GM18951 (cell line): Measurements from ENCODE around the gene PPP2R2C.

Experiments used
- POLR2A ChIP-seq: IDR thresholded peaks from 4 replicates; pipeline ENCODE4 v1.6.1; 2011; ENCODE audit warnings: mild to moderate bottlenecking; ENCODE audit not compliant: insufficient read length, insufficient read depth; ENCODE audit errors: extremely low read depth
- in situ Hi-C: fragments of 300-500 bp; cut with MboI; formaldehyde crosslinking; loops from one replicate; pipeline ENCODE4 v1.12.0; 2022; ENCODE audit warnings: low sequenced_read_pairs, mixed read lengths, inconsistent platforms; ENCODE audit not compliant: unreplicated experiment

Gene PPP2R2C

DNA sequence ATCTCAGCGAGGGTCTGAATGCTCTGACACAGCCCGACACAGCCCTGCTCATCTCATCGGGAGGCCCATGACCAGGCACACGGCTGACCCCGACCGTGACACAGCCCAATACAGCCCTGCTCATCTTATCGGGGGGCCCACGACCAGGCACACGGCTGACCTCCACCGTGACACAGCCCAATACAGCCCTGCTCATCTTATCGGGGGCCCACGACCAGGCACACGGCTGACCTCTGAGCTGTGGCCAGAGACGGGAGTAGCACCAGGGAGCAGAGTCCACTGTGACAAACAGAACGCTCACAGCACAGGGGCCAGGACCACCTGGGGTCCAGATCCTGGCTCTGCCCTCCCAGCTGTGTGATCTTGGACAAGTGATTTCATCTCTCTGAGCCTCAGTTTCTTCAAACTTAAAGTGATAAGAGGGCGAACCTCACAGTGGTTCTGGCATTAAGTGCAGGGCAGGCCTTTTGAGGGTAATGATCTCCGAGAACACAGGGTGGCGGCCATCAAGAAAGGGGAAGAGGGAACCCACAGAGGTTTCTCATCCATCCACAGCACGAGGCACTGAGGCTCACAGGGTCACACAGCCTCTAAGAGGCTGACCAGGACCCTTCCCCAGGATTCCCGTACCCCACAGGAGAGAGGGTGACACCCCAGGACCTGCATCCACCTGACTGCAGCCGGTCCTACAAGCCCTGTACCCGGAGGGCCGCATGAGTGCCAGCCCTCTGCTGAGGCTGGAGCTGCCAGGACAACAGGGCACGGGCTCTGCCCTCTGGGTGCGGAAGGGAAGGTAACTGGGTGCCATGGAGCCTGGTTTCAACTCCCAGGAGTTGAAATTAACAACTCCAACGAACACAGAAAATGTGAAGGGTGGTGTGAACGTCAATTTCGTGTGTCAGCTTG, 142.7 kb downstream of the PPP2R2C start:
- no peak for TF ChIP-seq POLR2A
- in situ Hi-C loops = no loop called here

DNA sequence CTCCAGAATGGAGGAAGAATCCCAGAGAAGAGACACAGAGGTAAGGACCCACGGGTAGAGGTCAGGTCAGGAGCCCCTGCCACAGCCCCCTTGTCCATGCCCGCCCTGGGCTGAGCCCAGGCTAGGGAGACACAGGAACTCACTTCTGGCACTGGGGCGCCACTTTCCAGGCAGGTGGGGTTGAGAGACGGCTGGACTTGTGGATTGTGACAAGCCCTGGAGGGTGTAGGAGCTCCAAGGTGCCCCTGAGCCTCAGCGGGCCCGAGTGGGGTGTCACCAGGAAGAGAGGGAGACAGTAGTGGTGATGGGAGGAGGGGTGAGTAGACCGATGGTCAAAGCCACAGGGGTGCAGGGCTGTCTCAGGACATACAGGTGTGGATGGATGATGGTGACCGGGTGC, 143.9 kb downstream of the PPP2R2C start:
- in situ Hi-C loops = no loop called here
- TF ChIP-seq POLR2A = no peak

DNA sequence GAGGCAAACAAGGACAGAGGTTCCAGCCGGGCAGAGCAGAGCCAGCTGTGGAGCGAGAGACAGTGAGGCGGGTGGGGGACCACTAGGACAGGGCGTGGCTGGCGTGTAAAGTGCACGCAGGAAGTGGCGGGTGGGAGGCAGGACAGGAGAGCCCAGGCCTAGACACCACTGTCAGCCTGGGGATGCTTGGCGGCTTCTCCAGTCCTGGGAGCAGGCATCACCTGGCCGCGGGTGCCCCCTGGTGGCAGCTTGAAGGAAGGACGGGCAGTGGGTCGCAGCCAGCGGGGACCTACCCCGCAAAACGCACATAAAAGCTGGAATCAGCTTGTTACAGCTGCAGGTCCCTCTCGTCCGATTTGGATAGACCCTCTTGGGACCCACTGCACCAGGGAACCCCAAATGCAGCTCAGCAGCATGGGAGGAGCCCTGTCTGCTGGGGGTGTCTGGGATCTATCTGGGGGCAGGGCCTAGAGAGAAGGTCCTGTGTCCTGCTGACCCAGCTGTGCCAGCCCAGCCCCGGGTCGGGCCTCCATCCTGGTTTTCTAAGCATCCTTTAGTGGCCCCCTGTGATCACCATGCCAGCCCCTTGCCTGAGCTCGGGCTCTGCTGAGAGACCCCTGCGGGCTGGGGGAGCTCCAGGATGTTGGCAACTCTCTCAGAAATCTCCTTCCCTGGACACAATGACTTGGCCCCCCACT, 145.0 kb downstream of the PPP2R2C start:
- TF ChIP-seq POLR2A = no peak
- in situ Hi-C loops = no loop called here

DNA sequence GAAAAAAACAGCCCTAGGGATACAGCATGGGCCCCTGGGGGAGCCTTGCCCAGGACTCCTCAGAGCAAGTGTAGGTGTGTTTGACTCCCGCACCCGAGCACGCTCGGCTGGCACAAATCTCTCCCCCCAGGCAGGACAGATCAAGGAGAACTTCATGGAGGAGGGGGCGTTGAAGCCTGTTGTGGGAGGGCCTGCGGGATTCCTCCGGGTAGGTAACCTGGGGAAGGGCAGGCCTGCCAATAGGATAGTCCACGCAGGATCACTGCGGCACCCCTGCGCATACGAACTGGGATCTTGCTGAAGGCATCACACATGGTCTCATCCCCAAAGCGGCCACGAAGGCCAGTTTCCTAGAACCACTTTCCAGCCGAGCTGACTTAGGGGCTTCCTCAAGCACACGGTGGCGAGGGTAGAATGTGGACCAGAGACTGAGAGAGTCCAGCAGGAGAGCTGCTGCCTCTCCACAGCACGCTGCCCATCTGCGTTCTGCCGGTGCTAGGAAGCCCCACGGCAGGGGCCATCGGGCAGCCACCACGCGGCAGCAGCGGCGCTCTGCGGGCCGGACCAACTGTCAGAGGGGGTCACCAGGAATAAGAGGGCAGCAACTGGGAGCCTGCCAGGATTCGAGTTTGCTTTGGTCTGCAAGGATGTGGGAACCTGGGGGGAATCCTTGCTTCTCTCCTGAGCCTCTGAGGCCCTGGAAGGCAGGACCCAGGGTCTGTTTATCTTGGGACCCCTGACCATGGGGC, 145.9 kb downstream of the PPP2R2C start:
- in situ Hi-C loops = no loop called here
- no peak for TF ChIP-seq POLR2A

DNA sequence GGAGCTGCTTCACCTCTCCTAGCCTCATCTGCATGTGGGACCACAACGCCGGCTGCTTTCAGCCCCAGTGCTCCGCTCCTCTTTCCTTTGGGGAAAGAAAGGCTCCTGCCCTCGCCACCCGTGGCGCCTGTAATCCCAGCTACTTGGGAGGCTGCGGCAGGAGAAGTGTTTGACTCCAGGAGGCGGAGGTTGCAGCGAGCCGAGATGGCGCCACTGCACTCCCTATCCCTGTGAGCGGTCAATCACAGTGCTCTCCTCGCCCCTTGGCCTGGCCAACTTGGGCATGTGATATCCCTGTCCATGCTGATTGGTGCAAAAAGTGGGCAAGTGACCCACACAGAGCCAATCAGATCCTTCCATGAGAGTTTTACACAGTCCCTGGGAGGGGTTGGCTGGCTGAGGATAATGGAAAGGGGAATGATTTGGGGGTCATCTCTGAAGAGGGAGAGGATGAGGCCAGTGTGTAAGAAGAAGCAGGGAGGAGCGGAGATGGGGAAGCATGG, 146.6 kb downstream of the PPP2R2C start:
- TF ChIP-seq POLR2A = no peak
- in situ Hi-C loops = no loop called here

DNA sequence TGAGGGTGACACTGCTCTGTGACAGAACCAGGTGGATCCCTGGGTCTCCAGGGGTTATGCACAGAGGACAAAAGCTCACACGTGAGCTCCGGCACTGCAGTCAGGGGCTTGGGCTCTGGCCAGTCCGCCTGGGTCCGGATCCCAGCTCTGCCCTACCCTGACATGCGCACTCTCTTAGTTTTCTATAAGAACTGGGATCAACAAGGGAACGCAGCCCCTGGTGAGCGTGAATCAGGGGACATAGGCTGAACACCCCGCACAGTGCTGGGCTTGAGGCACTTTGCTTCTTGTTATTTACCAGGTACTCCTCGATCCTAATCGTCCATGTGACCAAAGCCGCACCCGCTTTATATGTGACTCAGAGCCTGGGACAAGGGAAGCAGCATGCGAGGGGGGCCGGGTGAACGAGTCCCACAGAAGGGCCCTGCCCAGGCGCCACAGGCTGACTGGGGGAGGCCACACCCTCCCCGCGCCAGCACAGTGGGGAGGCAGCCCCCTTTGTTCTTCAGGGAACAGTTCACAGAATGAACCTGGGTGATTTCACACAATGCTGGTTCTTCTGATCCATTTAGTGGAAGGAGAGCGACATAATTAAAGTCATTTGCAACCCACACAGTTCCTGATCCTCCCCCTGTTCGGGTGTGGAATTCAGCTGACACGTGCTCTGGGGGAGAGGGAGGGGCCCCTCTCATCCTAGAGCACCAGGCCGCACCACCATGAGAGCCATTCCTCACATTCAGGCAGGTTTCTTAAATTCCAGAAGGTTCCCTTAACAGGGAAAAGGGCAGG, 147.2 kb downstream of the PPP2R2C start:
- TF ChIP-seq POLR2A = no peak
- in situ Hi-C loops = no loop called here

DNA sequence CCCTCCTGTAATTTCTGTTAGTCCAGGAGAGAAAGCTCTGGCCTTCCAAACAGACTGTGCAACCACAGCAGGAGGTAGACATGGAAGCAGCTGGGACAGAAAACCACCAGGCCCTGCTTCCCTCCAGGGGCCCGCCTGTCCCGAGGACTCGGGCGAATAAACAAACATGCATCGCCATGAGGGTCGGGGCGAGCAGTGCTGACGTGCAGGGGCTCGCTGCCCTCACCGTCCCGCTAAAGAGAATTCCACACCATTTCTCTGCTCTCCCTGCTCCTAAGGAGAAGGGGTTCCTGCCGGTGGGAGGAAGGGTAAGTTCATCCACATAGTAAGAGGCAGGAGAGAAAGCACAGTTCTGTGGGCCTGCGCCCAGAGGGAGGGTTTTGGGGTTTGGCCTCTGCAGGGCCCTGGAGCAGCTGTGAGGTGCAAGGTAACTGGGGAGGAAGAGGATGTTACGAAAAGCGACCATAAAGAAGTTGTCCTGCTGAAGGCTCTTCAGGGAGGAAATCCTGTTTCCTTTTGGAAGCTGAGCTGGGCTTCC, 147.9 kb downstream of the PPP2R2C start:
- in situ Hi-C loops = no loop called here

DNA sequence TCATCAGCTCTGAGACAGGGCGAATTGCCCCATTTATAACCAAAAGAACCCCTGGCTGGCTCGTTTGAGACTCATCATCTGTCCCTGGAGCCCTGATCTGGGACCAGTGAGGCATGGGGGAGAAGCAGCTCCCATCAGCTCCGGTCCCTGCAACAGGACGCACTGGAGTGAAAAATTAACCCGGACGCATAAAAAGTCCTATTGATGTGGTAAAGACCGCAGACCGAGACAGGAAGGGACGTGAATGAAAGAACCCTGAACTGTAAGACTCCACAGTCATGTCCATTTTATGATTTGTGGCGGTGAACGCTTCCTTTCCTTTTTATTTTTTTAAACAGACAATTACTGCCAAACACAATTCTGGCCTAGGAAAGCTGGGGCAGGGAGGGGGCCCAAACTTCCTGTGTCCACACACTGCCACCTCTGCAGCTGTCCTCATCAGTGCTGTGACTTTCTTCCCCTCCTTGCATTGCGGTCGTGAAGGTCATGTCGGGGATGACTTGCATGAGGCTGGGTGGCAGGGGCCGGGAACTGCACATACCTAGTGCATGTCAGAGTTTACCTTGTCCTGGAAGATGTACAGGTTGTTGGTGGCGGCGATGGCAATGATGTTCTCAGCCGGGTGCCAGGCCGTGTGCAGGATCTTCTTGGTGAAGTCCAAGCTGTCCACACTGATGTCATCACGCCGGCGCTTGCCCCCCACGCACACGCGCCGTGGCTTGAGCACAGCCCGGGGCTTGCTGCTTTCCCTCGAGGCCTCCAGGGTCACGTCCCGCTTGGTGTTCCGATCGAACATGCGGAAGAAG, 149.4 kb downstream of the PPP2R2C start:
- in situ Hi-C loops = no loop called here
- TF ChIP-seq POLR2A = no peak

More for the DNA sequence above, 147.9 kb downstream of the PPP2R2C start:
- no peak for TF ChIP-seq POLR2A

DNA sequence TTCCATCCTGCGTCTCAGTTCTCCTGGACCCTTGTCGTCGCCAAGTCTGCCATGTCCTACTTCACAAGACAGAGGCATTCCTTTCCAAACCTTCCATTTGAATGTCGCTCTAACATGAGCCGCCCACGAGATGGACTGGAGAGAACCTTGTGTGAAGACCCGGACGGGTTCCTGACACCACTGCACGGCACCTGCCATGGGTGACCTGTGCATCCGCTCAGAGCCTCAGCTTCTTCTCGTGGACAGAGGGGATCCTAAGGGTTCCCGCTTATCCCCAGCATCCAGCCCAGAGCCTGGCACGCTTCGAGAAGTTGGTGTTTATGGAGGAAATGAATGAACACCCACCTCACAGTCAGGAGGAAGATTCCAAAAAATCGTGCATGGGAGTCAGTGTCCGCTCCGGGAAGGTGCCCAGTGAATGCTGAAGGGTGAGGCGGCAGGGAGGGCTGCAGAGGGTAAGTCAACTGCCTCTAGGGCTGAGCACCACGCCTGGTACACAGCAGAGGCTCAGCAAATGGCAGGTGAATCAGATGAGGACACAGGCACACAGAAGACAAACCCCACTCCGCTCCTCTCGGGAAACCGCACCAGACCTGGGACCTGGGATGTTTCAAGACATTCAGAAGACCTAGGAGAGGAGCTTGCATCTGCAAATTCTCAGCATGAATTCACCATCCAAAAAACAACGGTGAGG, 150.2 kb downstream of the PPP2R2C start:
- in situ Hi-C loops = no loop called here

DNA sequence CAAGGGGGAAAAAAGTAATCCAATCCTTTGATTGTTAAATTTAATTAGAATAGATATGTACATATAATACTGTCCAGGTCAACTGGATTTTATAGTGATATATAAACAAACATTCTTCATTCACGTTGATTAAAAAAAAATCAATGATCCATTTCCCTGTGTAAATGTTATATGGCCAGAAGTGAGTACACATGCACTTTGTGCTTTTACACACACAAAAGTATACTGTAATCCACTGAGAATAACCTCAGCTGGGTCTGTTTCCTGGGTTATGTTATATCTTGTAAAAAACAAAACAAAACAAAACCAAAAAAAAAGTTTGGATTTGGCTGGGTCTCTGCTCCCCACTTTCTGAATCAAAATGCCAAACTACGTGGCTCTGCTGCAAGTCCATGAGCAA, 151.1 kb downstream of the PPP2R2C start:
- TF ChIP-seq POLR2A = no peak
- in situ Hi-C loops = no loop called here

More for the DNA sequence above, 150.2 kb downstream of the PPP2R2C start:
- TF ChIP-seq POLR2A = no peak

DNA sequence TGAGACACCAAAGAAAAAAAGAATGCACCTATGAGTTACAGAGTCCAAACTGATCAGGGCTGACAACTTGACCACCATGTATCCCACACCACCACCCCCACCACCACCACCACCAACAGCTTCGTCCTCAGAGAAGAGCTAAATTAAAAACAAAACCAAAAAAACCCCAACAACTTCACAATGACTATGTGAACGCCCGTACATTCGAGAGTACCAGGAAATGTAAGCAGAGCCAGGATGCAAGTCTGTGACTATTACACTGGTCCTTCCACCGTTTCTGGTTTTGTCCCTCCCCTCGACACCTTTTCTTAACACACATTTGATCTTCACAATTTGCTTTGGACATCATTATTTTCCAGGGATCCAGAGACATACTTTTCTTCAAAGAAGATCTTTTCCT, 151.8 kb downstream of the PPP2R2C start:
- TF ChIP-seq POLR2A = no peak
- in situ Hi-C loops = no loop called here
